Measurements from ENCODE around the gene WWOX.

Gene WWOX

DNA sequence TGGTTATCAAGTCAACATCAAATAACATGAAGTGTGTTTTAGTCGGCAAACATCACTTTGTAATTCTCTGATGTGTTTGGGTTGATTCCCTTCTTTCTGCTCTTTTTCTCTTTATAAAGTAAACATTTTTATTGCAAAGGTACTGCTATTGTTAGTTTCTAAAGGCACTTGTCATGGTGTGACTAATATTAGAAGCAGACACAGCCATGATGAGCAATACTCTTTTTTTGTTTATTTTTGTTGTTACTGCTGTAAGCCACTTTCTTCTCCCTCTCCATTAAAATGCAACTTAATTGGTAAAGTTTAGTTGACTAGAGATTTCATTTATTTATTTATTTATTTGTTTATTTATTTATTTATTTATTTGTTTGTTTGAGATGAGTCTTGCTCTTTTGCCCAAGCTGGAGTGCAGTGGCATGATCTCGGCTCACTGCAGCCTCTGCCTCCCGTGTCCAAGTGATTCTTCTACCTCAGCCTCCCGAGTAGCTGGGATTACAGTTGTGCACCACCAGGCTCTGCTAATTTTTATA, 424.7 kb downstream of the WWOX start:
- no peak for TF ChIP-seq JUND (IDR thresholded peaks at IDR 0.05; ENCODE audit: low read depth)
- in situ Hi-C loops (cut with HindIII; ENCODE audit: low pct_unique_long_range_greater_than_20kb, low sequenced_read_pairs): no loop called here

DNA sequence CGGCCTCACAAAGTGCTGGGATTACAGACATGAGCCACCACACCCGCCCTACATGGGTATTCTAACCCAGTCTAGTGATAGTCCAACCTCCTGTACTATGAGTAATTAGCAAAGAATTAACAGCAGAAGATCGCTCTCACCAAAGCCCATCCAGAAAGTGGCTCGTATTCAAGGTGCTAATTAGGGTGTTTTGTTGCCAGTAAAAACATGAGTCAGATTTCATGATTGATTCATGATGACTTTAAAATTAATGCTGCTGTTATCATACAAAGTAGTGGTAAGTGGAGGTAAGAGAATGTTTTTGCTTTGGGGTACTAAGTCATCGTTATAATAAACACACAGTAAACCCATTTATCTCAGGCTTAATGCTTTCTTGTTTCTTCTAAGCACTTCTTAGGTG, 428.8 kb downstream of the WWOX start:
- in situ Hi-C loops (cut with HindIII; ENCODE audit: low pct_unique_long_range_greater_than_20kb, low sequenced_read_pairs): no loop called here
- no peak for DNase-seq (ENCODE audit: low read depth in 1 of 2, low spot score in 1 of 2)
- TF ChIP-seq JUND (IDR thresholded peaks at IDR 0.05; ENCODE audit: low read depth): no peak

More for the DNA sequence above, 424.7 kb downstream of the WWOX start:
- DNase-seq (ENCODE audit: low read depth in 1 of 2, low spot score in 1 of 2): no peak

DNA sequence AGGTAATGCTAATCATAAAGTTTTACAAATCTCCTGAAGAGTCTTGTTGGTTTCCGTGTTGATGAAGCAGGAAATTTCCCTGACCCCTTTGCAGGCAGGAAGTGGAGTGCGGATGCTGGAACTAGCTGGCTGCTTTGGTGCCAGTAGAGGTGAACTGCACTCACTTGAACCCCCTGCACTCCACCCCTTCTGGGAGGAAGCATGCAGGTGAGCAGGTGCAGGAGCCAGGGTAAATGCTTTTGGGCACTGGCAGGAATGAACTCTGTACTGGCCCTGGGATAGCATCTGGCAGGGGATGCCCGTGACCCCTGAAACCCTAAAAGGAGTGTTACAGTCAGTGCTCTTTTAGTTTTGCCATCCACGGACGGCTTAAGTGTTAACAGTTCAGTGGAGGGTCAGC, 430.4 kb downstream of the WWOX start:
- in situ Hi-C loops (cut with HindIII; ENCODE audit: low pct_unique_long_range_greater_than_20kb, low sequenced_read_pairs): no loop called here
- no peak for TF ChIP-seq JUND (IDR thresholded peaks at IDR 0.05; ENCODE audit: low read depth)
- DNase-seq (ENCODE audit: low read depth in 1 of 2, low spot score in 1 of 2): no peak

GRCh38 chr16:78530283-78530682, 430.8 kb downstream of the WWOX start:
- no peak for DNase-seq (ENCODE audit: low read depth in 1 of 2, low spot score in 1 of 2)
- in situ Hi-C loops (cut with HindIII; ENCODE audit: low pct_unique_long_range_greater_than_20kb, low sequenced_read_pairs): no loop called here
- TF ChIP-seq JUND (IDR thresholded peaks at IDR 0.05; ENCODE audit: low read depth): no peak

- TF ChIP-seq JUND (IDR thresholded peaks at IDR 0.05; ENCODE audit: low read depth): no peak
- in situ Hi-C loops (cut with HindIII; ENCODE audit: low pct_unique_long_range_greater_than_20kb, low sequenced_read_pairs): no loop called here
- no peak for DNase-seq (ENCODE audit: low read depth in 1 of 2, low spot score in 1 of 2)
These were observed 435.6 kb downstream of the WWOX start for GRCh38 chr16:78535098-78535497.

- TF ChIP-seq JUND (IDR thresholded peaks at IDR 0.05; ENCODE audit: low read depth): no peak
- in situ Hi-C loops (cut with HindIII; ENCODE audit: low pct_unique_long_range_greater_than_20kb, low sequenced_read_pairs): no loop called here
- DNase-seq (ENCODE audit: low read depth in 1 of 2, low spot score in 1 of 2): no peak
These were observed 438.1 kb downstream of the WWOX start for GRCh38 chr16:78537511-78537910.

GRCh38 chr16:78538292-78538691, 438.8 kb downstream of the WWOX start:
- TF ChIP-seq JUND (IDR thresholded peaks at IDR 0.05; ENCODE audit: low read depth): no peak
- in situ Hi-C loops (cut with HindIII; ENCODE audit: low pct_unique_long_range_greater_than_20kb, low sequenced_read_pairs): no loop called here
- DNase-seq (ENCODE audit: low read depth in 1 of 2, low spot score in 1 of 2): no peak

DNA sequence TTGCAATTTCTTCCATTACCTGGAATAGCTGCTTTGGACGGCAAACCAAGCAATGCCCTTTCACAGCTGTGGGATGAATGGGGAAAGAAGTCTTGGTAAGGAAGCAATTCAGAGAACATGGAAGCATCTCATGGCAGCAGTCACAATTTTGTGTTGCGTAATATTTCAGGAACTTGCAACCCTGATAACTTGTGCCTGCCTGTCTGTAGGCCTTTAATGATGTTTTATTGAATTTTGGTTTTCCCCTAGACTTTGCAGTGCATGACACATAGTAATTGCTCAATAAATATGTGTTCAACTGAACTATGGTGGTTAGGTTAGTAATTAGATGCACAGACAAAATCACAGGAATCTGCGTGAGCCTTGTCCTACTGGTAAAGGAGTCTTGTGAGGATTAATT, 439.5 kb downstream of the WWOX start:
- in situ Hi-C loops (cut with HindIII; ENCODE audit: low pct_unique_long_range_greater_than_20kb, low sequenced_read_pairs): no loop called here
- no peak for TF ChIP-seq JUND (IDR thresholded peaks at IDR 0.05; ENCODE audit: low read depth)

DNA sequence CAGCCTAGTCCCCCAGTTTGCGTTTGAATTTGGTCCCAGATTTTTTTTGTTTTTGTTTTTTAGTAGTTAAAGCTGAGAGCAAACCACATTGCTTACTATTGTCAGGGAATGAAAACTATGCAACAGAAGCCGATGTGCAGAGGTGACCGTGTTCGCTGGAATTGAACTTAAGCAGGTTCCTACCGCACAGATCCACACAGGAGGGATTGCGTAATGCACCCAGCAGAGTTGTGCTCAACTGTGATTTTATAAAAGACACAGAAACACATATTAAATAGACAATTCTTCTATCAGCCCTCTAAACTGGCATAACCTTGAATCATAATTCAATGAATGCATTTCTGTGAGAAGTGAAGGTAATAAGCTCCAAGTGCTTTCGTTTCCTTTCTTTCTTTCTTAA, 443.0 kb downstream of the WWOX start:
- in situ Hi-C loops (cut with HindIII; ENCODE audit: low pct_unique_long_range_greater_than_20kb, low sequenced_read_pairs): no loop called here
- no peak for DNase-seq (ENCODE audit: low read depth in 1 of 2, low spot score in 1 of 2)

More for the DNA sequence above, 439.5 kb downstream of the WWOX start:
- DNase-seq (ENCODE audit: low read depth in 1 of 2, low spot score in 1 of 2): no peak

DNA sequence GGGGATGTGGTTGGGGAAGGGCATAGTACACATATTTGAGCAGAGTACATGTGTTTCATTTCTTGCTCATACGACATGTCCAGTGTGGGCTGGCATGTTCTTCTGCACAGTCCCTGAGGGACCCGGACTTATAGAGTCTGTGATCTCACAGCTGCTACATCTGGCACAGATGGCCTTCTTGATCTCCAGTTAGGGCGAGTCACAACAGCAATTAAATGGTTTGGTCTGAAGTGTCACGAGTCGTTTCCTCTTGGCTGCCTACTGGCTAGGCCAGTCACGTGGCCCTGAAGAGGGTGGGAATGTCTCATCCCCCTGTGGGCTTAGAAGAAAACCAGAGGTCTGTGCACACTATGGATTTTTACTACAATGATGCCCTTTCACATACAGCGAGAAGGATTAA, 443.6 kb downstream of the WWOX start:
- no peak for TF ChIP-seq JUND (IDR thresholded peaks at IDR 0.05; ENCODE audit: low read depth)
- DNase-seq (ENCODE audit: low read depth in 1 of 2, low spot score in 1 of 2): no peak
- in situ Hi-C loops (cut with HindIII; ENCODE audit: low pct_unique_long_range_greater_than_20kb, low sequenced_read_pairs): no loop called here

More for the DNA sequence above, 443.0 kb downstream of the WWOX start:
- TF ChIP-seq JUND (IDR thresholded peaks at IDR 0.05; ENCODE audit: low read depth): no peak

DNA sequence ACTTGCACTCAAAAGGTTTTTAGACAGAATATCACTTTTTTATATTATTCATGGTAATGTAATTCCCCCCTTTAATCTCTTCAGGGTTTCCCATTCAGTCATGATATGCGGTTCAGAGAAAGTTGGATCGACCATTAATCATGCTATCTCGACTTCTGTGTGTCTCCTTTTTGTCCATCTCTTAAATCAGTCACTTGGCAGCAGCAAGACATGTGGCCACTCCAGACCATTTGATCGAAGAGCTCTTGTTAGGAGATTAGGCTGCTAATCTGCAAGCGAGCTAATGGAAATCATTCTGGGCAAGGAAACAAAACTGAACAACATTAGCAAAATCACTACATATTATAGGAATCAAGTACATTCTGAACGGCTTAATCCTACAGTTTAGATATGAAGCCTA, 449.9 kb downstream of the WWOX start:
- no peak for TF ChIP-seq JUND (IDR thresholded peaks at IDR 0.05; ENCODE audit: low read depth)
- DNase-seq (ENCODE audit: low read depth in 1 of 2, low spot score in 1 of 2): no peak
- in situ Hi-C loops (cut with HindIII; ENCODE audit: low pct_unique_long_range_greater_than_20kb, low sequenced_read_pairs): no loop called here

GRCh38 chr16:78551487-78552085, 452.1 kb downstream of the WWOX start:
- no peak for TF ChIP-seq JUND (IDR thresholded peaks at IDR 0.05; ENCODE audit: low read depth)
- DNase-seq (ENCODE audit: low read depth in 1 of 2, low spot score in 1 of 2): no peak
- in situ Hi-C loops (cut with HindIII; ENCODE audit: low pct_unique_long_range_greater_than_20kb, low sequenced_read_pairs): no loop called here

GRCh38 chr16:78552106-78552675, 452.7 kb downstream of the WWOX start:
- TF ChIP-seq JUND (IDR thresholded peaks at IDR 0.05; ENCODE audit: low read depth): no peak
- DNase-seq (ENCODE audit: low read depth in 1 of 2, low spot score in 1 of 2): no peak
- in situ Hi-C loops (cut with HindIII; ENCODE audit: low pct_unique_long_range_greater_than_20kb, low sequenced_read_pairs): no loop called here

GRCh38 chr16:78552716-78553115, 453.3 kb downstream of the WWOX start:
- no peak for DNase-seq (ENCODE audit: low read depth in 1 of 2, low spot score in 1 of 2)
- TF ChIP-seq JUND (IDR thresholded peaks at IDR 0.05; ENCODE audit: low read depth): no peak
- in situ Hi-C loops (cut with HindIII; ENCODE audit: low pct_unique_long_range_greater_than_20kb, low sequenced_read_pairs): no loop called here
